Ovary (tissue), 9 donors: Measurements from ENCODE around the gene KRTAP5-3. TPM values are rescaled to one million over a fixed set of nuclear protein-coding genes. Genes with fewer than 3 reads are reported as not detected.

Source experiments
- DNase-seq, 5 donors: peaks; one replicate each; pipeline ENCODE4 v3.0.0-alpha.2; 2019 to 2020
- H3K27ac ChIP-seq, 2 donors: fragments of 200-600 bp; one replicate each; pipeline versions ENCODE4 v1.5.1 to v1.8.0; 2019 to 2022
- H3K27me3 ChIP-seq: fragments of 200-600 bp; one replicate; pipeline ENCODE4 v1.8.0; 2022
- H3K36me3 ChIP-seq: fragments of 200-600 bp; sonication (generic); one replicate; pipeline ENCODE4 v1.5.1; 2019
- H3K4me1 ChIP-seq: one replicate; pipeline ENCODE4 v1.8.1; 2013; ENCODE audit warnings: mild to moderate bottlenecking, moderate library complexity; ENCODE audit not compliant: insufficient read depth
- H3K4me3 ChIP-seq: fragments of 200-600 bp; sonication (generic); one replicate; pipeline ENCODE4 v1.5.1; 2017
- H3K9me3 ChIP-seq, 2 donors: fragments of 200-600 bp in 1 of 2; sonication (generic) in 1 of 2; one replicate each; pipeline versions ENCODE4 v1.5.1 to v1.8.1; 2013 to 2019; ENCODE audit warnings: mild to moderate bottlenecking in 1 of 2, moderate library complexity in 1 of 2
- CTCF ChIP-seq, 3 donors: fragments of 450-650 bp in 2 of 3; fragments of 200-600 bp in 1 of 3; IDR thresholded peaks; one replicate each; pipeline versions ENCODE4 v1.5.1 to v1.8.0; 2016 to 2022; ENCODE audit warnings: antibody characterized with exemption in 3 of 3, mild to moderate bottlenecking in 1 of 3
- EP300 ChIP-seq: sonication (generic); formaldehyde crosslinking; IDR thresholded peaks from one replicate; pipeline ENCODE4 v1.6.1; 2017; ENCODE audit warnings: antibody characterized with exemption
- POLR2A ChIP-seq: fragments of 450-650 bp; IDR thresholded peaks from one replicate; pipeline ENCODE4 v1.6.1; 2017; ENCODE audit warnings: antibody characterized with exemption, mild to moderate bottlenecking, moderate library complexity
- WGBS, 3 donors: extraction: QIAGEN DNeasy Blood & Tissue Kit in 1 of 3; methylation state at CpG; one replicate each; pipeline versions ENCODE4 v1.1.5 to v1.1.7; 2013 to 2017; 5-methylcytosine and 5-hydroxymethylcytosine counted together
- intact Hi-C, 4 donors: fragments of 100-400 bp; cut with DNase I; formaldehyde crosslinking; loops; one replicate each; pipeline versions ENCODE4 v1.11.0 to v1.15.1; 2022 to 2023
- polyA plus RNA-seq, 2 donors: library from polyadenylated mRNA; stranded (reverse); fragments of 200-250 nt in 1 of 2; fragments of 350-450 nt in 1 of 2; fragmentation: Illumina TruSeq in 1 of 2; extraction: RNeasy Lipid Tissue Mini Kit (QIAGEN cat#74804) in 1 of 2; gene quantifications; one replicate each; pipeline ENCODE4 v1.2.3, GENCODE V29; 2013 to 2014
- total RNA-seq, 7 donors: library from RNA; depleted of rRNA in 2 of 7; stranded (reverse); fragments of >200 nt in 2 of 7; fragmentation: NEBNext Ultra II Directional in 3 of 7; extraction: Animal tissue kit (Norgen Biotek cat#: 25700) in 3 of 7; gene quantifications; one replicate each; pipeline versions ENCODE4 v1.1.0 to v1.2.4, GENCODE V29; 2016 to 2023
- donor health status: DM: no; HTN: no; CAD: no; lungs with moderate emphysema.
- donor health status: DM: no; HTN: no; CAD: no.
- donor health status: Bipolar disorder and iron deficiency.
- donor health status: DM: yes; HTN: yes; CAD: no.
- donor health status: DM: no; HTN: no; CAD: no.
- donor health status: DM: yes; HTN: yes; CAD: no.

The KRTAP5-3 gene
- total and polyA plus RNA-seq, 9 donors: not detected

GRCh38 chr11:1560002-1560648 lies 48.1 kb downstream of the KRTAP5-3 start:
- Histone ChIP-seq H3K36me3 (no peaks in the 10 kb centered on the region), H3K4me1 (peaks cover 6% of the 10 kb centered on the region), H3K27ac (no peak overlapping the region), H3K9me3 (no peaks in the 10 kb centered on the region), H3K4me3 (no peak overlapping the region), H3K27me3 (no peaks in the 10 kb centered on the region)
- no peak for DNase-seq
- WGBS, 3 donors: 81 to 91% (median 85%) methylated on average over 13 to 15 of the region's 15 CpGs
- intact Hi-C loops: no loop called here
- TF ChIP-seq CTCF (IDR thresholded peaks at IDR 0.05) (no peak), EP300 (no peak), POLR2A (no peak)

- no peaks in the 10 kb centered on the region for H3K27me3 ChIP-seq
- H3K4me1 ChIP-seq: peaks cover 6% of the 10 kb centered on the region
- 59 to 69% (median 66%) methylated on average over 26 to 29 of the region's 29 CpGs for WGBS, 3 donors
- no peaks in the 10 kb centered on the region for H3K9me3 ChIP-seq
- H3K36me3 ChIP-seq: no peaks in the 10 kb centered on the region
- H3K27ac ChIP-seq: peak overlapping the region; percentile 46 to 69
- TF ChIP-seq POLR2A: no peak
- TF ChIP-seq EP300: no peak
- no peak for TF ChIP-seq CTCF (IDR thresholded peaks at IDR 0.05)
- peak in 4 of 5 donors; percentile 54 to 67 (median 61) for DNase-seq
- H3K4me3 ChIP-seq: no peak overlapping the region
- intact Hi-C loops: loop anchor here in 1 of 4 donors (2.0 kb wide), 1 partner anchor 13 kb away; the partner anchor contains the start of gene DUSP8
These were observed 48.9 kb downstream of the KRTAP5-3 start for GRCh38 chr11:1559111-1559951.

- no peak overlapping the region for H3K4me3 ChIP-seq
- H3K27ac ChIP-seq: peak overlapping the region; percentile 46 to 69
- intact Hi-C loops: loop anchor here in 1 of 4 donors (2.0 kb wide), 1 partner anchor 14 kb away; the partner anchor contains the start of gene DUSP8
- no peaks in the 10 kb centered on the region for H3K27me3 ChIP-seq
- H3K9me3 ChIP-seq: no peaks in the 10 kb centered on the region
- WGBS, 3 donors: 76 to 79% (median 79%) methylated on average over 12 of the region's 12 CpGs
- peaks cover 6% of the 10 kb centered on the region for H3K4me1 ChIP-seq
- TF ChIP-seq POLR2A (no peak), EP300 (no peak), CTCF (IDR thresholded peaks at IDR 0.05) (no peak)
- no peaks in the 10 kb centered on the region for H3K36me3 ChIP-seq
- no peak for DNase-seq
These were observed 49.5 kb downstream of the KRTAP5-3 start for GRCh38 chr11:1558775-1559110.

- intact Hi-C loops: loop anchor here in 1 of 4 donors (2.0 kb wide), 1 partner anchor 15 kb away; the partner anchor contains the start of gene DUSP8
- H3K4me3 ChIP-seq: no peak overlapping the region
- H3K4me1 ChIP-seq: peaks cover 6% of the 10 kb centered on the region
- H3K27me3 ChIP-seq: no peaks in the 10 kb centered on the region
- no peak for TF ChIP-seq POLR2A
- no peak for TF ChIP-seq CTCF (IDR thresholded peaks at IDR 0.05)
- TF ChIP-seq EP300: peak; percentile 32
- H3K27ac ChIP-seq: peak overlapping the region; percentile 46 to 51
- no peaks in the 10 kb centered on the region for H3K36me3 ChIP-seq
- H3K9me3 ChIP-seq: no peaks in the 10 kb centered on the region
- peak in 3 of 5 donors; percentile 51 to 62 (median 58) for DNase-seq
- WGBS, 3 donors: 38 to 49% (median 45%) methylated on average over 29 of the region's 29 CpGs
These were observed 50.1 kb downstream of the KRTAP5-3 start for GRCh38 chr11:1557904-1558774.
